NCI-H1048 (cell line): ENCODE data around the gene KRT74.

ENCODE experiments used
- DNase-seq: peaks from one replicate; lab custom pipeline; 2025; lab: John Stamatoyannopoulos, UW

KRT74 gene

DNA sequence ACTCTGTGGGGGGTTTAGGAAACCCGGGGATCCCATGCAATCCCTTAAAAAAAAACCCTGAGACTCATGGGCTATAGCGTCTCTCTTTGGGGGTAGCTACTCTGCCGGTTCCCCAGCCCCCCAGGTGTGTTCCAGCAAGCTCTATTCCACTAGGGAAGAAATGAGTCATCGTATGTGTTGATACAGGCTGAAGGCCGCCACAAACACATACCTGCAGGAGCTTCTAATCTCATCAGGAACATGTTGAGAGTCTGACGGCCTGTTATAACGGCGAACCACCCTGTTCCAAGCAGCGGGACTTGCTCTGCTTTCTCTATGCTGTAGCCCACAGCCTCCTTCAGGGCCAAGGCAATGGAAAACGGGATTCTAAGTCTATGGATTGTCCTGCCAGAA, 52.5 kb downstream of the KRT74 start:
- no peak for DNase-seq

- DNase-seq: no peak
Observed at GRCh38 chr12:52519826-52520662, 53.6 kb downstream of the KRT74 start, which contains the start of gene KRT5. Gene KRT5, minus strand, starts transcription at chr12:52520394. Its CDS starts 98 bp downstream, at chr12:52520296.

DNA sequence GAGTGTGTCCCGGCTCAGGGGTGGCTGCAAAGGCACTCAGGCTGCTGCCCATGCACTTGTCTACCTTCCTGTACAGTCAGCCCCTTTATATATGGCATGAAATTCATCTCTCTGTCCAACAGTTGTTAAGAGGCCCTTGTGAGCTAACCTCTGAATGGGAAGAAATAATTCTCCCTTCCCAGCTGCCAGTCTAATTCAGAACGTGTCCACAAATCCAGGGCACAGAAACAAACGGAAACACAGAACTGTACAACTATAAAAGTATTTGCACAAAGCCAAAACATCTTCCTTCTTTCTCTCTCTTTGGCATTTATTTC, 54.3 kb downstream of the KRT74 start:
- DNase-seq: no peak

GRCh38 chr12:52518574-52519386, 54.9 kb downstream of the KRT74 start:
- no peak for DNase-seq

- DNase-seq: no peak
Observed at GRCh38 chr12:52517888-52518287, 55.8 kb downstream of the KRT74 start.

DNA sequence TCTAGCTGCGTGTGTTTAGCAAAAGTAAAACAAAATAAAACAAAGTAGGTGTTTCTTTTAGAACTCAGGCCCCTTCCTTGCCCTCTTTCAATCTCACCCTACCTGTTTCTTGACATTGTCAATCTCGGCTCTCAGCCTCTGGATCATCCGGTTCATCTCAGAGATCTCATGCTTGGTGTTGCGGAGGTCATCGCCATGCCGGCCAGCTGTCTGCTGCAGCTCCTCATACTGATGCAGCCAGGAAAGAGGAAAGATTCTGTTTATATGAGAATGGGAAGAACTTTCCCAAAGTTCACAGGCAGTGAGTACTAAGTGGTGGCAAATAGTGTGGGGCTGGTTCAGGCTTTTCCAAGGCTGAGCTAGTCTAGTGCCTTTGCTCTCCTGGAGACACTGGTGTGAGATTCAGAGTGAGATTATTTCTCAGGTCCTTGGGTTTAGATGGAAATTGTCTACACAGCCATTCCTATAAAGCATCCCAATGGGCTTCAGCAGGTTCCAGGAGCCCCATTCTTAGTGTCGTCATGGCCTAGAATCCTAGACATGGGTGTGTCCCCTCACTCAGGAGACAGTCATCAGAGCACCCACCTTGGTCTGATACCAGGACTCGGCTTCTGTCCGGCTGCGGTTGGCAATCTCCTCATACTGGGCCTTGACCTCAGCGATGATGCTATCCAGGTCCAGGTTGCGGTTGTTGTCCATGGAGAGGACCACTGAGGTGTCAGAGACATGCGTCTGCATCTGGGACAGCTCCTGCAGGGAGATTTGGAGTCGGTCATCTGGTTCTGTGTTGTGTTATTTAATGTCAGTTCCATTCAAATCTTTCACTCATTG, 56.4 kb downstream of the KRT74 start:
- DNase-seq: no peak

DNA sequence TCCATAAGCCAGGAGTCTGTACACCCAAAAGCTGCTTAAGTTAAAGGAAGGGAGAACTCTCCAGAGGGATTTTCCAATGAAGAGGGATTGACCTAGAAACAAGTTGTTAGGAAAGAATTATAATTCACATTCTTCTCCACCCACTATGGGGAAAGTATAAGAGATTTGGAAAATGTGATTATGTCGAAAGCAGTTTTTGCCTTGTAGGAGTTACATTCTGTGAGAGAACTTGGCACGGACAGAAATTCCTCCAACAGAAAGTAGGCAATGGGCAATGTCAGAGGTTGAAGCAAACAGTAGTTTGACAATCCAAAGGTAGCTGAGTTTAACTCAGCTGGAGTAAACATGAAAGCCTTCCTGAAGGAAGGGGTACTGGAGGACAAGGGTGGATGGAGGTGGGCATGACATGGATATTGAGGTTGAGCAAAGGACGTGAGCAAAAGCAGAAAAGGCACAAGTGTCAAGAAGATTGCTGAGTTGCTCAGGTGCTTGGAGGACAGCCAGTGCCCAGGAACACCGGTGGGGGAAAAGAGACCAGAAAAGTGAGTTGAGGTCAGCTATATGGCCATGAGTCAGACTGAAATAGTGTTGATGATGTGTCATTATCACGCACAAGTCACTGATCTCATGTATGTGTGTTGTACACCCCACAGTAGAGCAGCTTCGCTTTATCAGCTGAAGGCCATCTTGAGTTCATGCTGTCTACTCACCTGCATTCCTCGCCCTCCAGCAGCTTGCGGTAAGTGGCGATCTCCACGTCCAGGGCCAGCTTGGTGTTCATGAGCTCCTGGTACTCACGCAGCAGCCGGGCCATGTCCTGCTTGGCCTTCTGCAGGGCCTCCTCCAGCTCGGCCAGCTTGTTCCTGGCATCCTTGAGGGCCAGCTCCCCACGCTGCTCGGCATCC, 57.5 kb downstream of the KRT74 start:
- no peak for DNase-seq
